HepG2 (cell line): ENCODE measurements around the gene CYSTM1.

Experiments
- MEIS2 ChIP-seq: sonication (generic); formaldehyde crosslinking; IDR thresholded peaks from 2 replicates; pipeline ENCODE4 v1.9.0; 2021; ENCODE audit warnings: mild to moderate bottlenecking, missing genetic modification reagents
- MTF2 ChIP-seq: sonication (generic); formaldehyde crosslinking; IDR thresholded peaks from 2 replicates; pipeline ENCODE4 v1.5.0; 2020; ENCODE audit warnings: missing genetic modification reagents, borderline replicate concordance
- NFE2 ChIP-seq: sonication (generic); formaldehyde crosslinking; IDR thresholded peaks from 2 replicates; pipeline ENCODE4 v1.4.0; 2020; ENCODE audit warnings: missing genetic modification reagents
- ZNF10 ChIP-seq: sonication (generic); formaldehyde crosslinking; IDR thresholded peaks from 2 replicates; pipeline ENCODE4 v1.4.0; 2020; ENCODE audit warnings: mild to moderate bottlenecking, low read depth, missing genetic modification reagents, borderline replicate concordance
- TF ChIP-seq, protein P1 (sequence below): sonication (generic); formaldehyde crosslinking; IDR thresholded peaks from 2 replicates; pipeline ENCODE4 v1.4.0; 2020; ENCODE audit warnings: mild to moderate bottlenecking, missing genetic modification reagents
- TF ChIP-seq, protein P2 (sequence below): sonication (generic); formaldehyde crosslinking; IDR thresholded peaks from 2 replicates; pipeline ENCODE4 v1.5.0; 2020; ENCODE audit warnings: mild to moderate bottlenecking, missing genetic modification reagents, moderate library complexity

DNA sequence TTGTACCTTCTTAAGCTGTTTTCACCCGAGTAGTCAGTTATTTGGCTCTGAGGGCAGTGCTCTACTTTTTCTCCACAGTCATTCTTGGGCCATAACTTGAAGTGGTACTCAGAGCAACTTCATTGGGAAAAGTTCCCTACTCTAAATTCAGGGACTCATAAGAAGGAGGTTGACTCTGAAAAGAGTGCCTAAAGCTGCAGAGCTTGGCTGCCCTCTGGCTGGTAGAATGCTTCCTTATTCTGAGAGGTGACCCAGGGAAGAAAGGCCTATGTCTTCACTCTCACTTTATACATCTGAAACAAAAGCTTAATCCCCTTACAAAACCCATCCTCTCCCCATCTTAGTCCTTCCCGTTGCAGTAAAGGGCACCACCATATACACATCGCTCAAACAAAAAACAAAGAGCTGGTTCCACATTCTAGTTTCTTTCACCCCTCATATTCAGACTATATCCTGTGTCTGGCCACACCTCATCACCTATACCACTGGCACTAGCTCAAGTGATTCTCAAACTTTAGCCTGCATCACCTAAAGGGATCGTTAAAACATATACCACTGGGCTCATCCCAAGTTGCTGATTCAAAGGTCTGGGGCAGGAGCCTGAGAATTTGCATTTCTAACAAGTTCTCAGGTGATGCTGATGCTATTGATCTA is 41.3 kb upstream of the CYSTM1 start:
- TF ChIP-seq ZNF10 (no peak), NFE2 (CRISPR knock-in tag) (no peak), MEIS2 (CRISPR knock-in tag) (no peak), MTF2 (CRISPR knock-in tag) (no peak)
- TF ChIP-seq, protein P1, sequence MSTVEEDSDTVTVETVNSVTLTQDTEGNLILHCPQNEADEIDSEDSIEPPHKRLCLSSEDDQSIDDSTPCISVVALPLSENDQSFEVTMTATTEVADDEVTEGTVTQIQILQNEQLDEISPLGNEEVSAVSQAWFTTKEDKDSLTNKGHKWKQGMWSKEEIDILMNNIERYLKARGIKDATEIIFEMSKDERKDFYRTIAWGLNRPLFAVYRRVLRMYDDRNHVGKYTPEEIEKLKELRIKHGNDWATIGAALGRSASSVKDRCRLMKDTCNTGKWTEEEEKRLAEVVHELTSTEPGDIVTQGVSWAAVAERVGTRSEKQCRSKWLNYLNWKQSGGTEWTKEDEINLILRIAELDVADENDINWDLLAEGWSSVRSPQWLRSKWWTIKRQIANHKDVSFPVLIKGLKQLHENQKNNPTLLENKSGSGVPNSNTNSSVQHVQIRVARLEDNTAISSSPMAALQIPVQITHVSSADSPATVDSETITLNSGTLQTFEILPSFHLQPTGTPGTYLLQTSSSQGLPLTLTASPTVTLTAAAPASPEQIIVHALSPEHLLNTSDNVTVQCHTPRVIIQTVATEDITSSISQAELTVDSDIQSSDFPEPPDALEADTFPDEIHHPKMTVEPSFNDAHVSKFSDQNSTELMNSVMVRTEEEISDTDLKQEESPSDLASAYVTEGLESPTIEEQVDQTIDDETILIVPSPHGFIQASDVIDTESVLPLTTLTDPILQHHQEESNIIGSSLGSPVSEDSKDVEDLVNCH (CRISPR knock-in tag) = no peak
- TF ChIP-seq, protein P2, sequence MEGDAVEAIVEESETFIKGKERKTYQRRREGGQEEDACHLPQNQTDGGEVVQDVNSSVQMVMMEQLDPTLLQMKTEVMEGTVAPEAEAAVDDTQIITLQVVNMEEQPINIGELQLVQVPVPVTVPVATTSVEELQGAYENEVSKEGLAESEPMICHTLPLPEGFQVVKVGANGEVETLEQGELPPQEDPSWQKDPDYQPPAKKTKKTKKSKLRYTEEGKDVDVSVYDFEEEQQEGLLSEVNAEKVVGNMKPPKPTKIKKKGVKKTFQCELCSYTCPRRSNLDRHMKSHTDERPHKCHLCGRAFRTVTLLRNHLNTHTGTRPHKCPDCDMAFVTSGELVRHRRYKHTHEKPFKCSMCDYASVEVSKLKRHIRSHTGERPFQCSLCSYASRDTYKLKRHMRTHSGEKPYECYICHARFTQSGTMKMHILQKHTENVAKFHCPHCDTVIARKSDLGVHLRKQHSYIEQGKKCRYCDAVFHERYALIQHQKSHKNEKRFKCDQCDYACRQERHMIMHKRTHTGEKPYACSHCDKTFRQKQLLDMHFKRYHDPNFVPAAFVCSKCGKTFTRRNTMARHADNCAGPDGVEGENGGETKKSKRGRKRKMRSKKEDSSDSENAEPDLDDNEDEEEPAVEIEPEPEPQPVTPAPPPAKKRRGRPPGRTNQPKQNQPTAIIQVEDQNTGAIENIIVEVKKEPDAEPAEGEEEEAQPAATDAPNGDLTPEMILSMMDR (CRISPR knock-in tag) = no peak
